H1 (cell line): Measurements from ENCODE around the gene SELENOV. TPM values are rescaled to one million over a fixed set of nuclear protein-coding genes. Genes with fewer than 3 reads are reported as not detected.

Source experiments
- CTCF ChIA-PET: fragments of 300-600 bp; sonication (Branson Sonifier 250); formaldehyde crosslinking; loops from one replicate; lab custom pipeline; 2021; ENCODE audit not compliant: partially characterized antibody; lab: Charles Lee
- POLR2A ChIA-PET: fragments of 300-600 bp; sonication (Branson Sonifier 250); formaldehyde crosslinking; loops from one replicate; lab custom pipeline; 2021; ENCODE audit warnings: inconsistent platforms; ENCODE audit not compliant: partially characterized antibody; lab: Charles Lee
- DNase-seq, 2 experiments: peaks; one replicate each; pipeline versions ENCODE4 v3.0.0 to v3.0.0-alpha.2; 2010 to 2022; ENCODE audit warnings: low spot score in 2 of 2, low read depth in 1 of 2, mixed read lengths in 1 of 2
- FAIRE-seq: peaks from 2 replicates; lab custom pipeline; 2011; peaks lifted over from hg19 to GRCh38; lab: Jason Lieb, UNC
- H2AFZ ChIP-seq: 2 replicates; pipeline ENCODE4 v1.8.1; 2012; ENCODE audit warnings: low read length, inconsistent platforms
- H2AK5ac ChIP-seq: 2 replicates; pipeline ENCODE4 v1.6.1; 2013; ENCODE audit warnings: low read depth, low read length
- H2BK120ac ChIP-seq: replicated peaks from 2 replicates; pipeline ENCODE3; 2013; ENCODE audit warnings: low read depth, low read length, inconsistent platforms
- H2BK12ac ChIP-seq: 2 replicates; pipeline ENCODE4 v1.6.1; 2013; ENCODE audit warnings: low read depth, low read length
- H2BK15ac ChIP-seq: 2 replicates; pipeline ENCODE4 v1.6.1; 2013; ENCODE audit warnings: low read length
- H2BK20ac ChIP-seq: 2 replicates; pipeline ENCODE4 v1.6.1; 2013; ENCODE audit warnings: low read length
- H2BK5ac ChIP-seq: 2 replicates; pipeline ENCODE4 v1.6.1; 2013; ENCODE audit warnings: low read depth, low read length
- H3K14ac ChIP-seq: 2 replicates; pipeline ENCODE4 v1.6.1; 2013; ENCODE audit warnings: inconsistent platforms; ENCODE audit not compliant: insufficient read length
- H3K18ac ChIP-seq: 2 replicates; pipeline ENCODE4 v1.6.1; 2013; ENCODE audit warnings: low read length; ENCODE audit errors: extremely low read depth
- H3K23ac ChIP-seq: 2 replicates; pipeline ENCODE4 v1.6.1; 2013; ENCODE audit warnings: inconsistent platforms; ENCODE audit not compliant: insufficient read length
- H3K23me2 ChIP-seq: 2 replicates; pipeline ENCODE4 v1.6.1; 2013; ENCODE audit warnings: low read depth, low read length
- H3K27ac ChIP-seq: 2 replicates; pipeline ENCODE4 v1.6.1; 2011; ENCODE audit warnings: low read depth, low read length, inconsistent platforms
- H3K27me3 ChIP-seq, 4 experiments: replicated peaks in 1 of 4; 1 replicate in 1 of 4; 2 replicates in 3 of 4; pipeline versions ENCODE4 v1.6.1 to v1.8.1; 2011 to 2013; ENCODE audit warnings: low read length in 3 of 4, mild to moderate bottlenecking in 3 of 4, inconsistent platforms in 2 of 4, mixed read lengths in 2 of 4, moderate library complexity in 1 of 4; ENCODE audit not compliant: control insufficient read depth in 3 of 4, insufficient read depth in 3 of 4; ENCODE audit errors: extremely low read depth in 1 of 4
- H3K36me3 ChIP-seq, 4 experiments: 2 replicates each; pipeline versions ENCODE4 v1.6.1 to v1.8.1; 2011 to 2013; ENCODE audit warnings: mild to moderate bottlenecking in 4 of 4, low read length in 3 of 4, moderate library complexity in 2 of 4, control low read depth in 1 of 4, inconsistent platforms in 1 of 4; ENCODE audit not compliant: insufficient read depth in 4 of 4, control insufficient read depth in 2 of 4
- H3K4ac ChIP-seq: replicated peaks from 2 replicates; pipeline ENCODE3; 2013; ENCODE audit warnings: low read length, low read depth, mixed read lengths, inconsistent platforms; ENCODE audit not compliant: insufficient read length
- H3K4me1 ChIP-seq, 4 experiments: replicated peaks in 1 of 4; 1 replicate in 1 of 4; 2 replicates in 3 of 4; pipeline versions ENCODE4 v1.6.1 to v1.8.1; 2011 to 2013; ENCODE audit warnings: low read length in 3 of 4, inconsistent platforms in 2 of 4, mixed read lengths in 1 of 4; ENCODE audit not compliant: insufficient read depth in 4 of 4, control insufficient read depth in 3 of 4
- H3K4me2 ChIP-seq, 2 experiments: 2 replicates each; pipeline versions ENCODE4 v1.6.1 to v1.8.1; 2011 to 2013; ENCODE audit warnings: low read depth in 2 of 2, low read length in 2 of 2, control low read depth in 1 of 2, inconsistent platforms in 1 of 2, mild to moderate bottlenecking in 1 of 2; ENCODE audit not compliant: insufficient read depth in 1 of 2
- H3K4me3 ChIP-seq, 4 experiments: fragments of 200-600, 300-600 bp in 1 of 4; sonication (generic), shearing (Covaris generic), sonication (Bioruptor Twin) in 1 of 4; 2 replicates each; pipeline versions ENCODE4 v1.5.1 to v1.8.1; 2011 to 2016; ENCODE audit warnings: low read length in 4 of 4, low read depth in 3 of 4, control low read depth in 2 of 4, inconsistent platforms in 2 of 4, mild to moderate bottlenecking in 2 of 4, mixed read lengths in 1 of 4, moderate library complexity in 1 of 4; ENCODE audit not compliant: insufficient read depth in 2 of 4; ENCODE audit errors: extremely low read depth in 1 of 4
- H3K56ac ChIP-seq: replicated peaks from 2 replicates; pipeline ENCODE3; 2013; ENCODE audit warnings: low read depth, mild to moderate bottlenecking, mixed read lengths, low read length, inconsistent platforms; ENCODE audit not compliant: insufficient read length
- H3K79me1 ChIP-seq: 2 replicates; pipeline ENCODE4 v1.6.1; 2013; ENCODE audit warnings: low read depth, low read length, control low read depth
- H3K79me2 ChIP-seq, 2 experiments: 2 replicates each; pipeline versions ENCODE4 v1.6.1 to v1.8.1; 2012 to 2013; ENCODE audit warnings: low read length in 2 of 2, mild to moderate bottlenecking in 2 of 2, inconsistent platforms in 1 of 2; ENCODE audit not compliant: insufficient read depth in 2 of 2, control insufficient read depth in 1 of 2
- H3K9ac ChIP-seq, 4 experiments: replicated peaks in 1 of 4; 1 replicate in 1 of 4; 2 replicates in 3 of 4; pipeline versions ENCODE4 v1.6.1 to v1.8.1; 2011 to 2013; ENCODE audit warnings: low read depth in 3 of 4, low read length in 3 of 4, control low read depth in 2 of 4, mild to moderate bottlenecking in 2 of 4, moderate library complexity in 2 of 4, inconsistent platforms in 1 of 4; ENCODE audit errors: extremely low read depth in 1 of 4
- H3K9me3 ChIP-seq, 2 experiments: 2 replicates each; pipeline versions ENCODE4 v1.6.1 to v1.8.1; 2012 to 2013; ENCODE audit warnings: mild to moderate bottlenecking in 2 of 2, moderate library complexity in 2 of 2, control low read depth in 1 of 2, inconsistent platforms in 1 of 2, low read depth in 1 of 2, low read length in 1 of 2, mixed read lengths in 1 of 2; ENCODE audit not compliant: insufficient read depth in 2 of 2
- H4K20me1 ChIP-seq, 2 experiments: replicated peaks in 1 of 2; 2 replicates each; pipeline versions ENCODE3 to v1.8.1; 2011 to 2013; ENCODE audit warnings: inconsistent platforms in 2 of 2, low read length in 2 of 2, mild to moderate bottlenecking in 1 of 2; ENCODE audit not compliant: insufficient read depth in 2 of 2, control insufficient read depth in 1 of 2
- H4K5ac ChIP-seq: 2 replicates; pipeline ENCODE4 v1.6.1; 2013; ENCODE audit warnings: low read length, low read depth, mixed read lengths, inconsistent platforms; ENCODE audit not compliant: insufficient read length
- H4K8ac ChIP-seq: 2 replicates; pipeline ENCODE4 v1.8.0; 2013; ENCODE audit warnings: mild to moderate bottlenecking, moderate library complexity, low read length, inconsistent platforms; ENCODE audit not compliant: insufficient read depth; ENCODE audit errors: extremely low read depth
- H4K91ac ChIP-seq: replicated peaks from 2 replicates; pipeline ENCODE3; 2013; ENCODE audit warnings: low read length, mixed read lengths, inconsistent platforms; ENCODE audit not compliant: insufficient read length
- ASH2L ChIP-seq: fragments of 200-600, 300-600 bp; sonication (generic); IDR thresholded peaks from one replicate; pipeline ENCODE4 v1.7.1; 2017; ENCODE audit warnings: low read length
- BRCA1 ChIP-seq: IDR thresholded peaks from 2 replicates; pipeline ENCODE4 v1.6.1; 2012; ENCODE audit warnings: low read depth, low read length, improper control_type of control experiment
- CEBPB ChIP-seq: IDR thresholded peaks from 2 replicates; pipeline ENCODE4 v1.6.1; 2012; ENCODE audit warnings: low read depth, low read length
- CHD2 ChIP-seq: IDR thresholded peaks from 2 replicates; pipeline ENCODE4 v1.6.1; 2012; ENCODE audit warnings: low read length, improper control_type of control experiment
- CREB1 ChIP-seq: IDR thresholded peaks from 2 replicates; pipeline ENCODE4 v1.6.1; 2012; ENCODE audit warnings: inconsistent platforms
- E2F6 ChIP-seq: IDR thresholded peaks from 2 replicates; pipeline ENCODE4 v1.6.1; 2012; ENCODE audit warnings: inconsistent platforms
- JUN ChIP-seq: IDR thresholded peaks from 2 replicates; pipeline ENCODE4 v1.6.1; 2011; ENCODE audit warnings: low read depth, mild to moderate bottlenecking, improper control_type of control experiment, low read length
- JUND ChIP-seq: IDR thresholded peaks from 2 replicates; pipeline ENCODE4 v1.6.1; 2011; ENCODE audit warnings: mild to moderate bottlenecking, improper control_type of control experiment, low read length
- MAFK ChIP-seq: IDR thresholded peaks from 2 replicates; pipeline ENCODE4 v1.6.1; 2012; ENCODE audit warnings: low read depth, mild to moderate bottlenecking, improper control_type of control experiment, low read length
- NRF1 ChIP-seq: IDR thresholded peaks from 2 replicates; pipeline ENCODE4 v1.6.1; 2011; ENCODE audit warnings: mild to moderate bottlenecking, low read depth, low read length, improper control_type of control experiment
- SIN3A ChIP-seq, 2 experiments: IDR thresholded peaks in 1 of 2; conservative IDR thresholded peaks in 1 of 2; 2 replicates each; pipeline ENCODE4 v1.6.1; 2011 to 2012; ENCODE audit warnings: low read length in 2 of 2, improper control_type of control experiment in 1 of 2, low read depth in 1 of 2, mild to moderate bottlenecking in 1 of 2
- SIX5 ChIP-seq: IDR thresholded peaks from 2 replicates; pipeline ENCODE4 v1.6.1; 2011; ENCODE audit warnings: mild to moderate bottlenecking, low read depth, low read length
- SP4 ChIP-seq: IDR thresholded peaks from 2 replicates; pipeline ENCODE4 v1.6.1; 2012; ENCODE audit warnings: low read length, inconsistent platforms
- TBP ChIP-seq: IDR thresholded peaks from 2 replicates; pipeline ENCODE4 v1.6.1; 2011; ENCODE audit warnings: low read depth, low read length, improper control_type of control experiment
- WGBS, 2 experiments: shearing (Covaris generic) in 1 of 2; methylation state at CpG; one replicate each; pipeline versions ENCODE4 v1.1.6 to v1.1.7; 2013 to 2015; ENCODE audit warnings: low lambda C conversion rate in 2 of 2, mixed read lengths in 2 of 2, inconsistent platforms in 1 of 2, low coverage in 1 of 2, missing lambda C conversion rate in 1 of 2; ENCODE audit not compliant: insufficient replicate concordance in 2 of 2, insufficient coverage in 1 of 2, insufficient read length in 1 of 2; ENCODE audit errors: extremely low coverage in 1 of 2, missing lambda C conversion rate in 1 of 2; 5-methylcytosine and 5-hydroxymethylcytosine counted together
- polyA plus RNA-seq, 7 experiments: library from polyadenylated mRNA; depleted of rRNA in 3 of 7; stranded (reverse) in 5 of 7; unstranded in 2 of 7; fragments of >200 nt in 5 of 7; fragments of 200-250 nt in 2 of 7; gene quantifications; 1 replicate in 5 of 7; 2 replicates in 1 of 7; 4 replicates in 1 of 7; pipeline versions ENCODE4 v1.2.1 to v1.2.3, GENCODE V29; 2011 to 2013; ENCODE audit warnings: missing spikeins in 2 of 7, mixed read lengths in 2 of 7
- total RNA-seq: library from RNA; stranded (reverse); fragmentation: NEBNext Ultra II Directional; extraction: Animal tissue kit (Norgen Biotek cat#: 25700); gene quantifications from 2 replicates; pipeline ENCODE4 v1.2.1, GENCODE V29; 2021

The SELENOV gene
- total and polyA plus RNA-seq, 2 of the 8 experiments (the other 6 are each of a cell fraction or from before 2014, with no cell fraction given): 8.4 to 10.7 TPM

- Histone ChIP-seq H3K79me1 (peaks cover 10% of the 10 kb centered on the region), H3K23me2 (peaks cover 10% of the 10 kb centered on the region; the same call in 1 of the 2 replicates), H4K91ac (no peak overlapping the region), H3K56ac (no peak overlapping the region), H2BK20ac (no peak overlapping the region), H2AFZ (no peak overlapping the region), H3K18ac (no peak overlapping the region; the same call in 1 of the 2 replicates), H3K4me2 (peak overlapping the region; percentile 56 to 85), H4K8ac (no peak overlapping the region), H3K4ac (no peak overlapping the region), H3K23ac (no peak overlapping the region), H3K9me3 (no peaks in the 10 kb centered on the region), H3K27me3 (peaks cover 0 to 2% (median 0%) of the 10 kb centered on the region in 4 experiments; a peak in 3 of 7 replicates), H4K5ac (no peak overlapping the region), H2AK5ac (no peak overlapping the region; the same call in 1 of the 2 replicates), H4K20me1 (peaks cover 2 to 3% of the 10 kb centered on the region in 2 experiments), H2BK5ac (no peak overlapping the region), H3K36me3 (peaks cover 2 to 9% (median 3%) of the 10 kb centered on the region in 4 experiments; a peak in 3 of 8 replicates), H2BK15ac (no peak overlapping the region), H3K79me2 (peaks cover 0 to 7% of the 10 kb centered on the region in 2 experiments; a peak in 3 of 4 replicates), H3K4me3 (peak overlapping the region; percentile 76 to 95 (median 90)), H3K14ac (no peak overlapping the region), H3K4me1 (peaks cover 0 to 11% (median 5%) of the 10 kb centered on the region in 4 experiments; a peak in 6 of 7 replicates), H3K9ac (peak overlapping the region; percentile 54 to 77 (median 66); a peak in 6 of 7 replicates), H2BK12ac (no peak overlapping the region), H3K27ac (peak overlapping the region; percentile 31; the same call in 1 of the 2 replicates), H2BK120ac (no peak overlapping the region)
- POLR2A ChIA-PET: interaction anchor here (1.0 to 4.2 kb wide), 14 partner anchors 9 to 81 kb away, joined by 3 to 24 read pairs (median 6); partner anchors contain the start of genes EID2, EID2B, RPS16 and SUPT5H
- CTCF ChIA-PET: interaction anchor here (0.9 to 10.7 kb wide), 5 partner anchors 13 to 104 kb away, joined by 3 to 101 read pairs (median 14); partner anchors contain the start of genes EID2B and PLEKHG2
- 25% methylated on average over 4 of the region's 6 CpGs; no CpG with 5 or more reads in 1 of the 2 experiments for WGBS, 2 experiments
- no peak for FAIRE-seq
- no peak for DNase-seq
- TF ChIP-seq CHD2 (no peak), SIX5 (no peak), E2F6 (no peak), NRF1 (no peak), CEBPB (no peak), TBP (no peak), ASH2L (no peak), JUN (no peak), SP4 (no peak), JUND (no peak), SIN3A (conservative IDR thresholded peaks at IDR 0.05 in 1 of 2, IDR thresholded peaks at IDR 0.05 in 1 of 2; ENCODE audit: low read depth in 1 of 2, low read length in 2 of 2) (no peak), CREB1 (no peak), MAFK (no peak), BRCA1 (no peak)
These were observed 1.3 kb downstream of the SELENOV start for GRCh38 chr19:39516270-39516669.
